ENCODE data around the gene PHLDA3.

GRCh38 chr1:201450721-201451291, 18.2 kb downstream of the PHLDA3 start:
- TF ChIP-seq CTCF (conservative IDR thresholded peaks at IDR 0.05 in 1 of 2, IDR thresholded peaks at IDR 0.05 in 1 of 2; ENCODE audit: extremely low read depth in 1 of 2, insufficient read depth in 1 of 2, low read depth in 1 of 2, low read length in 2 of 2) = no peak
- TF ChIP-seq EZH2 (IDR thresholded peaks at IDR 0.05; ENCODE audit: borderline replicate concordance, low read length) = no peak

Measured in mammary epithelial cell (primary cell).